Measurements from ENCODE around the gene SPEN. TPM values are rescaled to one million over a fixed set of nuclear protein-coding genes. Genes with fewer than 3 reads are reported as not detected.

SPEN gene
- total and polyA plus RNA-seq, 2 of the 4 experiments (the other 2 are of a cell fraction): 7.6 to 15.8 TPM

GRCh38 chr1:15975805-15976680 lies 128.5 kb downstream of the SPEN start, which contains the start of gene ZBTB17:
ZBTB17 (minus strand) TSS chr1:15976101; CDS start chr1:15948495, 27,606 bp downstream.
- peak within 1 kb of the TSS; percentile 62 for H3K4me3 ChIP-seq (ENCODE audit: insufficient read depth, low read depth, low read length)
- intact Hi-C loops (cut with micrococcal nuclease): no loop called here
- peak within 1 kb of the TSS; percentile 75 for H3K4ac ChIP-seq (ENCODE audit: low read depth, low read length)
- peak within 1 kb of the TSS; percentile 76 for H3K4me2 ChIP-seq (ENCODE audit: low read depth, low read length)
- H4K5ac ChIP-seq (ENCODE audit: low read depth, low read length): peak within 1 kb of the TSS; percentile 86; the same call in 1 of the 2 replicates
- no peak within 1 kb of the TSS for H2BK20ac ChIP-seq (ENCODE audit: low read depth, low read length)
- dilution Hi-C loops (cut with HindIII; ENCODE audit: low sequenced_read_pairs, unreplicated experiment): no loop called here
- peak within 1 kb of the TSS; percentile 83 for H3K56ac ChIP-seq (ENCODE audit: extremely low read depth, insufficient read depth, low read length)
- H2BK5ac ChIP-seq (ENCODE audit: low read depth, low read length, poor library complexity, severe bottlenecking): peak within 1 kb of the TSS; percentile 68
- H3K9me3 ChIP-seq (ENCODE audit: control insufficient read depth, insufficient read depth, low read length): no peaks in the 10 kb centered on the region; the same call in 1 of the 2 replicates
- H3K9me1 ChIP-seq (ENCODE audit: insufficient read depth, low read length): peaks cover 7% of the 10 kb centered on the region
- ChIA-PET POLR2A (ENCODE audit: unreplicated experiment) (interaction anchor here (0.6 kb wide), 1 partner anchor 126 kb away, joined by 3 read pairs; no protein-coding TSS in a partner anchor), CTCF (interaction anchor here (0.5 to 1.7 kb wide), 6 partner anchors 17 to 184 kb away, joined by 3 to 5 read pairs (median 3); partner anchors contain the start of gene SPEN)
- peak within 1 kb of the TSS; percentile 44; the same call in 1 of the 2 replicates for H2BK120ac ChIP-seq (ENCODE audit: low read depth, low read length)
- H3K4me1 ChIP-seq (ENCODE audit: control insufficient read depth, insufficient read depth, low read length): peaks cover 4% of the 10 kb centered on the region; the same call in 1 of the 2 replicates
- in situ Hi-C loops (cut with MboI; ENCODE audit: low sequenced_read_pairs): no loop called here
- H4K20me1 ChIP-seq (ENCODE audit: insufficient read depth, low read length): peaks cover 17% of the 10 kb centered on the region
- ATAC-seq (ENCODE audit: low read depth) (peak; percentile 96), DNase-seq (peak; percentile 91)
- peak within 1 kb of the TSS; percentile 66 for H3K27ac ChIP-seq (ENCODE audit: insufficient read depth, low read length)
- peak within 1 kb of the TSS; percentile 64 for H3K14ac ChIP-seq (replicated peaks; ENCODE audit: low read depth, low read length)
- H4K91ac ChIP-seq (ENCODE audit: insufficient read depth, low read depth, low read length): peak within 1 kb of the TSS; percentile 40
- TF ChIP-seq RFX5 (IDR thresholded peaks at IDR 0.05; ENCODE audit: low read depth, low read length): no peak
- TF ChIP-seq CTCF (conservative IDR thresholded peaks at IDR 0.05; ENCODE audit: low read depth, low read length): 0 out of 2 replicates have a peak, but pooled peaks have one; percentile 2
- 0 out of 2 replicates have a peak, but pooled peaks have one; percentile 8 for TF ChIP-seq SMC3 (IDR thresholded peaks at IDR 0.05; ENCODE audit: low read depth, low read length)
- TF ChIP-seq RAD21 (IDR thresholded peaks at IDR 0.05; ENCODE audit: low read length): no peak
- no peak for TF ChIP-seq CEBPB (IDR thresholded peaks at IDR 0.05; ENCODE audit: low read depth, low read length)
- peak; percentile 81 for TF ChIP-seq POLR2A (IDR thresholded peaks at IDR 0.05; ENCODE audit: low read depth, low read length)
- TF ChIP-seq MXI1 (IDR thresholded peaks at IDR 0.05; ENCODE audit: borderline replicate concordance, low read depth, low read length): peak; percentile 61
- H4K8ac ChIP-seq (ENCODE audit: low read depth in 2 of 2, low read length in 2 of 2): peak within 1 kb of the TSS; percentile 75 to 93
- H3K9ac ChIP-seq (ENCODE audit: low read depth, low read length): peak within 1 kb of the TSS; percentile 93
- H3K79me1 ChIP-seq (ENCODE audit: low read depth in 1 of 2, low read length in 2 of 2): peaks cover 16 to 40% of the 10 kb centered on the region in 2 experiments; a peak in 3 of 4 replicates
- 16% methylated on average over 26 of the region's 47 CpGs; no CpG with 5 or more reads in 1 of the 2 experiments for WGBS, 2 experiments (ENCODE audit: extremely low coverage in 2 of 2, insufficient read length in 1 of 2)
- peaks cover 15% of the 10 kb centered on the region for H3K36me3 ChIP-seq (ENCODE audit: control insufficient read depth, insufficient read depth, low read length)
- H3K18ac ChIP-seq (ENCODE audit: low read depth, low read length): no peak within 1 kb of the TSS
- peak within 1 kb of the TSS; percentile 61 for H2AK5ac ChIP-seq (ENCODE audit: low read depth, low read length)
- peak within 1 kb of the TSS; percentile 87 for H3K23ac ChIP-seq (ENCODE audit: low read depth, low read length)
- H2AFZ ChIP-seq (replicated peaks; ENCODE audit: low read length, poor library complexity): peak within 1 kb of the TSS; percentile 93
- peak within 1 kb of the TSS; percentile 70 for H2AK9ac ChIP-seq (replicated peaks; ENCODE audit: low read depth, low read length, poor library complexity)
- no TSS peak for BruUV-seq (replicated peaks)
- peak within 1 kb of the TSS; percentile 2; the same call in 1 of the 3 replicates for H2BK15ac ChIP-seq (ENCODE audit: low read depth, low read length)
- no peaks in the 10 kb centered on the region for H3K27me3 ChIP-seq (ENCODE audit: control insufficient read depth, insufficient read depth, low read length)
